Liver (tissue), 3 donors: ENCODE results near the gene TTC23L.

Experiments used
- GABPA ChIP-seq, 2 donors: IDR thresholded peaks in 1 of 2; conservative IDR thresholded peaks in 1 of 2; 2 replicates each; pipeline ENCODE4 v1.6.1; 2016; ENCODE audit warnings: antibody characterized with exemption in 2 of 2, mild to moderate bottlenecking in 1 of 2, moderate library complexity in 1 of 2
- TF ChIP-seq, protein P1 (sequence below): fragments of 150-350 bp; IDR thresholded peaks from 2 replicates; pipeline ENCODE4 v1.5.1; 2017; ENCODE audit warnings: improper control_type of control experiment, low read depth, low read length; ENCODE audit not compliant: missing input control
- donor health status: healthy.
- donor health status: healthy.

DNA sequence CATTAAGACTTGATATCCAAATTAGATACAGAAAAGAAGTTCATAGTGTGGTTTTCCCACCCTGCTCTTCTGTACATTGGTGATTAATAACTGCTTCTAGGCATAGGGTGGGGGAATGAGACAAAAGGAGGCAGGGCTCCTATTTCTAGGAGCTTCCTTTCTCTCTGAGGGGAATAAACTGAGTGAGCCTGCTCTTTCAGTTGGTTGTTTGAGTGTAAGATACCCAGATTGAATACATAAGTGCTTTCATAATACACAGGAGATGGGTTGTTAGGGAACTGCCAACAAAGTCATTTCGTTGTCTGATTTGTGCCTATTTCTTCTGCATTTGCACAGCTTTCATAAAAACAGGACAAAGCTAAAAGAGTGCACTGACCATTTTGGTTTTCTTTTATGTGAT, 48.9 kb upstream of the TTC23L start:
- TF ChIP-seq, protein P1, sequence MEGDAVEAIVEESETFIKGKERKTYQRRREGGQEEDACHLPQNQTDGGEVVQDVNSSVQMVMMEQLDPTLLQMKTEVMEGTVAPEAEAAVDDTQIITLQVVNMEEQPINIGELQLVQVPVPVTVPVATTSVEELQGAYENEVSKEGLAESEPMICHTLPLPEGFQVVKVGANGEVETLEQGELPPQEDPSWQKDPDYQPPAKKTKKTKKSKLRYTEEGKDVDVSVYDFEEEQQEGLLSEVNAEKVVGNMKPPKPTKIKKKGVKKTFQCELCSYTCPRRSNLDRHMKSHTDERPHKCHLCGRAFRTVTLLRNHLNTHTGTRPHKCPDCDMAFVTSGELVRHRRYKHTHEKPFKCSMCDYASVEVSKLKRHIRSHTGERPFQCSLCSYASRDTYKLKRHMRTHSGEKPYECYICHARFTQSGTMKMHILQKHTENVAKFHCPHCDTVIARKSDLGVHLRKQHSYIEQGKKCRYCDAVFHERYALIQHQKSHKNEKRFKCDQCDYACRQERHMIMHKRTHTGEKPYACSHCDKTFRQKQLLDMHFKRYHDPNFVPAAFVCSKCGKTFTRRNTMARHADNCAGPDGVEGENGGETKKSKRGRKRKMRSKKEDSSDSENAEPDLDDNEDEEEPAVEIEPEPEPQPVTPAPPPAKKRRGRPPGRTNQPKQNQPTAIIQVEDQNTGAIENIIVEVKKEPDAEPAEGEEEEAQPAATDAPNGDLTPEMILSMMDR: no peak
- no peak for TF ChIP-seq GABPA (IDR thresholded peaks at IDR 0.05 in 1 of 2, conservative IDR thresholded peaks at IDR 0.05 in 1 of 2)
